Astrocyte (in vitro differentiated cells and primary cell): Measurements from ENCODE around the gene OXSR1. TPM values are rescaled to one million over a fixed set of nuclear protein-coding genes. Genes with fewer than 3 reads are reported as not detected.
A peak's percentile ranks its signal among the peaks of the same experiment; 100 is the strongest.

ENCODE experiments used
- DNase-seq: peaks from one replicate; pipeline ENCODE4 v3.0.0-alpha.2; 2010; ENCODE audit warnings: low read depth
- FAIRE-seq: peaks from 2 replicates; lab custom pipeline; 2011; peaks lifted over from hg19 to GRCh38; lab: Jason Lieb, UNC
- H2AFZ ChIP-seq: 2 replicates; pipeline ENCODE4 v1.6.0; 2012; ENCODE audit warnings: low read depth, low read length, inconsistent platforms
- H3K27ac ChIP-seq: 2 replicates; pipeline ENCODE4 v1.5.1; 2011; ENCODE audit warnings: low read depth, low read length, inconsistent platforms
- H3K27me3 ChIP-seq: 2 replicates; pipeline ENCODE4 v1.6.0; 2011; ENCODE audit warnings: low read length, inconsistent platforms; ENCODE audit not compliant: insufficient read depth
- H3K36me3 ChIP-seq: 2 replicates; pipeline ENCODE4 v1.5.1; 2011; ENCODE audit warnings: low read length, inconsistent platforms; ENCODE audit not compliant: insufficient read depth
- H3K4me1 ChIP-seq: 2 replicates; pipeline ENCODE4 v1.5.1; 2011; ENCODE audit warnings: low read length, inconsistent platforms; ENCODE audit not compliant: insufficient read depth
- H3K4me2 ChIP-seq: 2 replicates; pipeline ENCODE4 v1.6.0; 2012; ENCODE audit warnings: low read length, inconsistent platforms
- H3K4me3 ChIP-seq: 2 replicates; pipeline ENCODE4 v1.5.1; 2011; ENCODE audit warnings: low read depth, mild to moderate bottlenecking, low read length, inconsistent platforms; ENCODE audit not compliant: insufficient read depth
- H3K79me2 ChIP-seq: 2 replicates; pipeline ENCODE4 v1.6.0; 2012; ENCODE audit warnings: mild to moderate bottlenecking, low read length, inconsistent platforms; ENCODE audit not compliant: insufficient read depth
- H3K9ac ChIP-seq: 2 replicates; pipeline ENCODE4 v1.6.0; 2012; ENCODE audit warnings: mild to moderate bottlenecking, low read length, inconsistent platforms
- H3K9me3 ChIP-seq: 2 replicates; pipeline ENCODE4 v1.5.1; 2012; ENCODE audit warnings: low read depth, mild to moderate bottlenecking, low read length, inconsistent platforms; ENCODE audit not compliant: insufficient read depth
- H4K20me1 ChIP-seq: 2 replicates; pipeline ENCODE4 v1.6.0; 2012; ENCODE audit warnings: low read length, inconsistent platforms; ENCODE audit not compliant: insufficient read depth
- H3K27ac Mint-ChIP-seq: one replicate; pipeline ENCODE4 v1.8.0; 2021; ENCODE audit warnings: mild to moderate bottlenecking, mixed read lengths; ENCODE audit not compliant: unreplicated experiment
- H3K27me3 Mint-ChIP-seq: one replicate; pipeline ENCODE4 v1.8.0; 2021; ENCODE audit warnings: low read depth, mixed read lengths; ENCODE audit not compliant: unreplicated experiment
- H3K36me3 Mint-ChIP-seq: one replicate; pipeline ENCODE4 v1.8.0; 2021; ENCODE audit warnings: low read depth, mixed read lengths; ENCODE audit not compliant: unreplicated experiment
- H3K4me1 Mint-ChIP-seq: one replicate; pipeline ENCODE4 v1.8.0; 2021; ENCODE audit warnings: low read depth, mixed read lengths; ENCODE audit not compliant: unreplicated experiment
- H3K4me3 Mint-ChIP-seq: one replicate; pipeline ENCODE4 v1.8.0; 2021; ENCODE audit warnings: mild to moderate bottlenecking, moderate library complexity, mixed read lengths; ENCODE audit not compliant: unreplicated experiment
- H3K9me3 Mint-ChIP-seq: one replicate; pipeline ENCODE4 v1.8.0; 2021; ENCODE audit warnings: mild to moderate bottlenecking, mixed read lengths; ENCODE audit not compliant: unreplicated experiment
- CTCF ChIP-seq: IDR thresholded peaks from 2 replicates; pipeline ENCODE4 v1.5.1; 2011; ENCODE audit warnings: low read depth, mild to moderate bottlenecking, inconsistent platforms, low read length, moderate library complexity; ENCODE audit not compliant: insufficient read depth
- EZH2 ChIP-seq: IDR thresholded peaks from 2 replicates; pipeline ENCODE4 v1.6.1; 2012; ENCODE audit warnings: mild to moderate bottlenecking, low read length, inconsistent platforms; ENCODE audit not compliant: insufficient read depth
- total RNA-seq: library from RNA; stranded (reverse); gene quantifications from 2 replicates; pipeline ENCODE4 v1.2.1, GENCODE V29; 2021

OXSR1 gene
- total RNA-seq, 1 donor from 2014 or later = 83.1 TPM

DNA sequence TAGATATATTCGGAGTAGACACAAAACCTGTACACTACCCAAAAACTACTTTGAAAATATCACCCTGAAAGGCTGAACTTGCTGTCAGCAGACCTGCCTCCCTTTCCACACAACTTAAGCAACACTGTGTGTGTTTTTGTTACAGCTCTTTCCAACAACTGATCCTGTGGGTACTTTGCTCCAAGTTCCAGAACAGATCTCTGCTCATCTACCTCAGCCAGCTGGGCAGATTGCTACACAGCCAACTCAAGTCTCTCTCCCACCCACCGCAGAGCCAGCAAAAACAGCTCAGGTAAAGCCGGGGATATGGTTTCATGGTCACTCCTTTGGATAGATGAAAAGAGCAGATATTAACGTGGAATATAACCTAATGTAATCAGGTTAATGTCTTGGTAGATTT is 80.6 kb downstream of the OXSR1 start:
- FAIRE-seq (no peak), DNase-seq (no peak)
- TF ChIP-seq EZH2 = no peak
- TF ChIP-seq CTCF = no peak
- Histone ChIP-seq H3K9me3 (no peaks in the 10 kb centered on the region), H4K20me1 (peaks cover 10% of the 10 kb centered on the region), H3K4me3 (no peak overlapping the region), H3K27ac (no peak overlapping the region), H3K9ac (no peak overlapping the region), H2AFZ (no peak overlapping the region), H3K4me1 (peaks cover 11% of the 10 kb centered on the region), H3K27me3 (no peaks in the 10 kb centered on the region), H3K36me3 (peaks cover 42% of the 10 kb centered on the region), H3K4me2 (no peak overlapping the region), H3K79me2 (no peaks in the 10 kb centered on the region)
- H3K27ac Mint-ChIP-seq = peak overlapping the region; percentile 1
- no peaks in the 10 kb centered on the region for H3K27me3 Mint-ChIP-seq
- no peaks in the 10 kb centered on the region for H3K9me3 Mint-ChIP-seq
- peaks cover 17% of the 10 kb centered on the region for H3K4me1 Mint-ChIP-seq
- H3K36me3 Mint-ChIP-seq = no peaks in the 10 kb centered on the region
- no peak overlapping the region for H3K4me3 Mint-ChIP-seq

DNA sequence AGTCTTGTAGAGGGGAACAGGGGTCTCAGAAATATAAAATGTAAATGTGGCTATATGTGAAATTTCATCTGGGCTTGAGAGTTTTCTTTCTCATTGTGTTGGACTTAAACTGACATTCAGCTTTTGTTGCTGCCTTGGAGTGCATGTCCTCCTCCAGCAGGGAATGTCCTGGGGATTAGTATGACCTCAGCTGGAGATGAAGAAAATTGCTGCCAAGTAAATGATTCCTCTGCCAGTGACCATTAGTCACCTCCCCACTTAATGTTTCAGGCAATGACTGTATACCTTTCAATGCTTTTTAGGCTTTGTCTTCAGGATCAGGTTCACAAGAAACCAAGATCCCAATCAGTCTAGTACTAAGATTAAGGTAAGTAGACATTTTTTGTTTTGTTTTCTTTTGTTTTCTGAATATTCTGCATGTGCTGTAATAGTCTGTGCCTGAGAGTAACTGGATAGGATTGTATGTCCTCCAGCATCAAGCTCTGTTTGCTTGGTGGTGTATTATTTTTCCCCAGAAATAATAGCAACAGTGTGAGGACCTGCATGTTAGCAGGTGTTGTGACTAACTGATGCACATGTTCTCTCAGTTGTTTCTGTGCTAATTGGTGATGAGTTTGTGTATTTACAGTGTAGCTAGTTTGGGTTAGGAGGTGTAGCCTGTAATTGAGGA is 82.2 kb downstream of the OXSR1 start:
- Mint-ChIP-seq H3K9me3 (no peaks in the 10 kb centered on the region), H3K36me3 (peaks cover 3% of the 10 kb centered on the region), H3K27me3 (no peaks in the 10 kb centered on the region), H3K4me3 (no peak overlapping the region), H3K4me1 (peaks cover 17% of the 10 kb centered on the region), H3K27ac (peak overlapping the region; percentile 13)
- Histone ChIP-seq H3K4me2 (peak overlapping the region; percentile 49), H2AFZ (no peak overlapping the region), H3K9ac (peak overlapping the region; percentile 45), H3K4me3 (no peak overlapping the region), H3K79me2 (no peaks in the 10 kb centered on the region), H3K27me3 (no peaks in the 10 kb centered on the region), H3K36me3 (peaks cover 53% of the 10 kb centered on the region), H4K20me1 (peaks cover 16% of the 10 kb centered on the region), H3K4me1 (peaks cover 11% of the 10 kb centered on the region), H3K27ac (peak overlapping the region; percentile 65), H3K9me3 (no peaks in the 10 kb centered on the region)
- TF ChIP-seq CTCF (peak; percentile 29), EZH2 (no peak)
- DNase-seq (peak; percentile 90), FAIRE-seq (peak; percentile 93)

GRCh38 chr3:38250198-38250597 is 84.9 kb downstream of the OXSR1 start:
- peaks cover 11% of the 10 kb centered on the region for H3K4me1 ChIP-seq
- peaks cover 28% of the 10 kb centered on the region for H4K20me1 ChIP-seq
- no peak for DNase-seq
- Mint-ChIP-seq H3K4me1 (peaks cover 17% of the 10 kb centered on the region), H3K27me3 (no peaks in the 10 kb centered on the region), H3K36me3 (peaks cover 11% of the 10 kb centered on the region), H3K27ac (no peak overlapping the region), H3K4me3 (no peak overlapping the region), H3K9me3 (no peaks in the 10 kb centered on the region)
- no peak overlapping the region for H3K9ac ChIP-seq
- no peak overlapping the region for H3K4me3 ChIP-seq
- no peak for FAIRE-seq
- H2AFZ ChIP-seq = no peak overlapping the region
- H3K4me2 ChIP-seq = no peak overlapping the region
- H3K27me3 ChIP-seq = no peaks in the 10 kb centered on the region
- no peaks in the 10 kb centered on the region for H3K79me2 ChIP-seq
- no peaks in the 10 kb centered on the region for H3K9me3 ChIP-seq
- peaks cover 71% of the 10 kb centered on the region for H3K36me3 ChIP-seq
- no peak overlapping the region for H3K27ac ChIP-seq
- TF ChIP-seq CTCF (no peak), EZH2 (no peak)
